ENCODE data around the gene STAT5A.

DNA sequence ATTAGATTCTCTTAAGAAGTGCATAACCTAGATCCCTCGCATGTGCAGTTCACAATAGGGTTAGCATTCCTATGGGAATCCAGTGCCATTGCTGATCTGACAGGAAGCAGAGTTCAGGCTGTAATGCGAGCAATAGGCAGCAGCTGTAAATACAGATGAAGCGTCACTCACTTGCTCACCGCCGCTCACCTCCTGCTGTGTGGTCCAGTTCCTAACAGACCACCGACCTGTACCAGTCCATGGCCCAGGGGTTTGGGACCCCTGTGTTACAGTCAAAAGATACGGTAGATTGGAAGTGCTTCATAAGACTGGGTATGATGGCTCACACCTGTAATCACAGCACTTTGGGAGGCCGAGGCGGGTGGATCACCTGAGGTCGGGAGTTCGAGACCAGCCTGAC is 2.8 kb downstream of the STAT5A start:
- no peak for TF ChIP-seq POLR2A (IDR thresholded peaks at IDR 0.05)
- TF ChIP-seq, protein P1, sequence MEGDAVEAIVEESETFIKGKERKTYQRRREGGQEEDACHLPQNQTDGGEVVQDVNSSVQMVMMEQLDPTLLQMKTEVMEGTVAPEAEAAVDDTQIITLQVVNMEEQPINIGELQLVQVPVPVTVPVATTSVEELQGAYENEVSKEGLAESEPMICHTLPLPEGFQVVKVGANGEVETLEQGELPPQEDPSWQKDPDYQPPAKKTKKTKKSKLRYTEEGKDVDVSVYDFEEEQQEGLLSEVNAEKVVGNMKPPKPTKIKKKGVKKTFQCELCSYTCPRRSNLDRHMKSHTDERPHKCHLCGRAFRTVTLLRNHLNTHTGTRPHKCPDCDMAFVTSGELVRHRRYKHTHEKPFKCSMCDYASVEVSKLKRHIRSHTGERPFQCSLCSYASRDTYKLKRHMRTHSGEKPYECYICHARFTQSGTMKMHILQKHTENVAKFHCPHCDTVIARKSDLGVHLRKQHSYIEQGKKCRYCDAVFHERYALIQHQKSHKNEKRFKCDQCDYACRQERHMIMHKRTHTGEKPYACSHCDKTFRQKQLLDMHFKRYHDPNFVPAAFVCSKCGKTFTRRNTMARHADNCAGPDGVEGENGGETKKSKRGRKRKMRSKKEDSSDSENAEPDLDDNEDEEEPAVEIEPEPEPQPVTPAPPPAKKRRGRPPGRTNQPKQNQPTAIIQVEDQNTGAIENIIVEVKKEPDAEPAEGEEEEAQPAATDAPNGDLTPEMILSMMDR (IDR thresholded peaks at IDR 0.05) = no peak

All from thyroid gland (tissue), 4 donors.